Measurements from ENCODE around the gene OCA2.

GRCh38 chr15:28025413-28025812 lies 73.7 kb downstream of the OCA2 start:
- TF ChIP-seq SIN3A (IDR thresholded peaks at IDR 0.05; ENCODE audit: borderline replicate concordance, insufficient read depth, low read length) (no peak), REST (IDR thresholded peaks at IDR 0.05; ENCODE audit: insufficient read depth in 1 of 2, low read depth in 2 of 2, low read length in 2 of 2) (no peak), POLR2AphosphoS5 (IDR thresholded peaks at IDR 0.05; ENCODE audit: low read depth, low read length) (no peak), TAF1 (IDR thresholded peaks at IDR 0.05; ENCODE audit: borderline replicate concordance, insufficient read depth, low read length) (no peak), FOXP2 (optimal IDR thresholded peaks at IDR 0.05; ENCODE audit: borderline replicate concordance, extremely low read depth, extremely low read length, insufficient read depth) (no peak)

Measured in PFSK-1 (cell line).